ENCODE results near the gene EFCAB14. TPM values are rescaled to one million over a fixed set of nuclear protein-coding genes. Genes with fewer than 3 reads are reported as not detected.

The EFCAB14 gene
- total and polyA plus RNA-seq, 2 experiments from 2014 or later = 23.3 to 49.0 TPM

GRCh38 chr1:46681333-46682034 is 37.4 kb downstream of the EFCAB14 start:
- H4K20me1 ChIP-seq (replicated peaks; ENCODE audit: insufficient read depth) = peaks cover 4% of the 10 kb centered on the region; the same call in 1 of the 2 replicates
- no peaks in the 10 kb centered on the region for H3K27me3 ChIP-seq (ENCODE audit: insufficient read depth)
- no peak for DNase-seq (ENCODE audit: low spot score)
- peaks cover 36% of the 10 kb centered on the region for H3K36me3 ChIP-seq (ENCODE audit: insufficient read depth)
- no peak overlapping the region for H3K4me2 ChIP-seq
- no peaks in the 10 kb centered on the region for H3F3A ChIP-seq (replicated peaks; ENCODE audit: low read depth)
- ATAC-seq = no peak
- peaks cover 5% of the 10 kb centered on the region for H3K27me3 Mint-ChIP-seq (ENCODE audit: insufficient read depth, low read depth, poor library complexity)
- no peak overlapping the region for H3K27ac Mint-ChIP-seq
- H3K4me1 ChIP-seq (ENCODE audit: insufficient read depth) = peaks cover 9% of the 10 kb centered on the region; the same call in 1 of the 2 replicates
- H3K4me3 Mint-ChIP-seq = no peak overlapping the region
- no peak overlapping the region for H3K27ac ChIP-seq (ENCODE audit: low read depth)
- peaks cover 59% of the 10 kb centered on the region for H3K36me3 Mint-ChIP-seq (ENCODE audit: low read depth)
- TF ChIP-seq STAT1 (IDR thresholded peaks at IDR 0.05; ENCODE audit: unreplicated experiment) = no peak
- TF ChIP-seq JUNB (IDR thresholded peaks at IDR 0.05; ENCODE audit: unreplicated experiment) = no peak
- no peak for TF ChIP-seq REST (IDR thresholded peaks at IDR 0.05; ENCODE audit: unreplicated experiment)
- TF ChIP-seq CREB1 (CRISPR knock-in tag; IDR thresholded peaks at IDR 0.05; ENCODE audit: low read depth) = no peak
- TF ChIP-seq EZH2phosphoT487 (IDR thresholded peaks at IDR 0.05; ENCODE audit: unreplicated experiment) = no peak
- no peak for TF ChIP-seq POLR2AphosphoS5 (IDR thresholded peaks at IDR 0.05; ENCODE audit: low read depth)
- no peak for TF ChIP-seq ZNF114 (CRISPR knock-in tag; IDR thresholded peaks at IDR 0.05)
- no peak for TF ChIP-seq CTCF (conservative IDR thresholded peaks at IDR 0.05; ENCODE audit: low read depth in 2 of 2)
- TF ChIP-seq ZNF462 (CRISPR knock-in tag; IDR thresholded peaks at IDR 0.05) = no peak
- no peak for TF ChIP-seq NANOG (IDR thresholded peaks at IDR 0.05; ENCODE audit: borderline replicate concordance)
- TF ChIP-seq ZNF331 (CRISPR knock-in tag; IDR thresholded peaks at IDR 0.05; ENCODE audit: low read depth) = no peak
- TF ChIP-seq EZH2 (IDR thresholded peaks at IDR 0.05; ENCODE audit: low read depth, unreplicated experiment) = no peak
- TF ChIP-seq ETS1 (IDR thresholded peaks at IDR 0.05) = no peak
- H3K79me2 ChIP-seq (replicated peaks; ENCODE audit: insufficient read depth) = no peaks in the 10 kb centered on the region
- peaks cover 14% of the 10 kb centered on the region for H3K4me1 Mint-ChIP-seq
- no peaks in the 10 kb centered on the region for H3K9me3 Mint-ChIP-seq
- H3K9me2 ChIP-seq (ENCODE audit: insufficient read depth) = no peaks in the 10 kb centered on the region
- H3K4me3 ChIP-seq = no peak overlapping the region
- no peak overlapping the region for H2AFZ ChIP-seq
